H1 (cell line): ENCODE data around the gene EPSTI1. TPM values are rescaled to one million over a fixed set of nuclear protein-coding genes. Genes with fewer than 3 reads are reported as not detected.

ENCODE experiments used
- CTCF ChIA-PET: fragments of 300-600 bp; sonication (Branson Sonifier 250); formaldehyde crosslinking; loops from one replicate; lab custom pipeline; 2021; ENCODE audit not compliant: partially characterized antibody; lab: Charles Lee
- POLR2A ChIA-PET: fragments of 300-600 bp; sonication (Branson Sonifier 250); formaldehyde crosslinking; loops from one replicate; lab custom pipeline; 2021; ENCODE audit warnings: inconsistent platforms; ENCODE audit not compliant: partially characterized antibody; lab: Charles Lee
- DNase-seq, 2 experiments: peaks; one replicate each; pipeline versions ENCODE4 v3.0.0 to v3.0.0-alpha.2; 2010 to 2022; ENCODE audit warnings: low spot score in 2 of 2, low read depth in 1 of 2, mixed read lengths in 1 of 2
- FAIRE-seq: peaks from 2 replicates; lab custom pipeline; 2011; peaks lifted over from hg19 to GRCh38; lab: Jason Lieb, UNC
- H2AFZ ChIP-seq: 2 replicates; pipeline ENCODE4 v1.8.1; 2012; ENCODE audit warnings: low read length, inconsistent platforms
- H2AK5ac ChIP-seq: 2 replicates; pipeline ENCODE4 v1.6.1; 2013; ENCODE audit warnings: low read depth, low read length
- H2BK120ac ChIP-seq: replicated peaks from 2 replicates; pipeline ENCODE3; 2013; ENCODE audit warnings: low read depth, low read length, inconsistent platforms
- H2BK12ac ChIP-seq: 2 replicates; pipeline ENCODE4 v1.6.1; 2013; ENCODE audit warnings: low read depth, low read length
- H2BK15ac ChIP-seq: 2 replicates; pipeline ENCODE4 v1.6.1; 2013; ENCODE audit warnings: low read length
- H2BK20ac ChIP-seq: 2 replicates; pipeline ENCODE4 v1.6.1; 2013; ENCODE audit warnings: low read length
- H2BK5ac ChIP-seq: 2 replicates; pipeline ENCODE4 v1.6.1; 2013; ENCODE audit warnings: low read depth, low read length
- H3K14ac ChIP-seq: 2 replicates; pipeline ENCODE4 v1.6.1; 2013; ENCODE audit warnings: inconsistent platforms; ENCODE audit not compliant: insufficient read length
- H3K18ac ChIP-seq: 2 replicates; pipeline ENCODE4 v1.6.1; 2013; ENCODE audit warnings: low read length; ENCODE audit errors: extremely low read depth
- H3K23ac ChIP-seq: 2 replicates; pipeline ENCODE4 v1.6.1; 2013; ENCODE audit warnings: inconsistent platforms; ENCODE audit not compliant: insufficient read length
- H3K23me2 ChIP-seq: 2 replicates; pipeline ENCODE4 v1.6.1; 2013; ENCODE audit warnings: low read depth, low read length
- H3K27ac ChIP-seq: 2 replicates; pipeline ENCODE4 v1.6.1; 2011; ENCODE audit warnings: low read depth, low read length, inconsistent platforms
- H3K27me3 ChIP-seq, 4 experiments: replicated peaks in 1 of 4; 1 replicate in 1 of 4; 2 replicates in 3 of 4; pipeline versions ENCODE4 v1.6.1 to v1.8.1; 2011 to 2013; ENCODE audit warnings: low read length in 3 of 4, mild to moderate bottlenecking in 3 of 4, inconsistent platforms in 2 of 4, mixed read lengths in 2 of 4, moderate library complexity in 1 of 4; ENCODE audit not compliant: control insufficient read depth in 3 of 4, insufficient read depth in 3 of 4; ENCODE audit errors: extremely low read depth in 1 of 4
- H3K36me3 ChIP-seq, 4 experiments: 2 replicates each; pipeline versions ENCODE4 v1.6.1 to v1.8.1; 2011 to 2013; ENCODE audit warnings: mild to moderate bottlenecking in 4 of 4, low read length in 3 of 4, moderate library complexity in 2 of 4, control low read depth in 1 of 4, inconsistent platforms in 1 of 4; ENCODE audit not compliant: insufficient read depth in 4 of 4, control insufficient read depth in 2 of 4
- H3K4ac ChIP-seq: replicated peaks from 2 replicates; pipeline ENCODE3; 2013; ENCODE audit warnings: low read length, low read depth, mixed read lengths, inconsistent platforms; ENCODE audit not compliant: insufficient read length
- H3K4me1 ChIP-seq, 4 experiments: replicated peaks in 1 of 4; 1 replicate in 1 of 4; 2 replicates in 3 of 4; pipeline versions ENCODE4 v1.6.1 to v1.8.1; 2011 to 2013; ENCODE audit warnings: low read length in 3 of 4, inconsistent platforms in 2 of 4, mixed read lengths in 1 of 4; ENCODE audit not compliant: insufficient read depth in 4 of 4, control insufficient read depth in 3 of 4
- H3K4me2 ChIP-seq, 2 experiments: 2 replicates each; pipeline versions ENCODE4 v1.6.1 to v1.8.1; 2011 to 2013; ENCODE audit warnings: low read depth in 2 of 2, low read length in 2 of 2, control low read depth in 1 of 2, inconsistent platforms in 1 of 2, mild to moderate bottlenecking in 1 of 2; ENCODE audit not compliant: insufficient read depth in 1 of 2
- H3K4me3 ChIP-seq, 4 experiments: fragments of 200-600, 300-600 bp in 1 of 4; sonication (generic), shearing (Covaris generic), sonication (Bioruptor Twin) in 1 of 4; 2 replicates each; pipeline versions ENCODE4 v1.5.1 to v1.8.1; 2011 to 2016; ENCODE audit warnings: low read length in 4 of 4, low read depth in 3 of 4, control low read depth in 2 of 4, inconsistent platforms in 2 of 4, mild to moderate bottlenecking in 2 of 4, mixed read lengths in 1 of 4, moderate library complexity in 1 of 4; ENCODE audit not compliant: insufficient read depth in 2 of 4; ENCODE audit errors: extremely low read depth in 1 of 4
- H3K56ac ChIP-seq: replicated peaks from 2 replicates; pipeline ENCODE3; 2013; ENCODE audit warnings: low read depth, mild to moderate bottlenecking, mixed read lengths, low read length, inconsistent platforms; ENCODE audit not compliant: insufficient read length
- H3K79me1 ChIP-seq: 2 replicates; pipeline ENCODE4 v1.6.1; 2013; ENCODE audit warnings: low read depth, low read length, control low read depth
- H3K79me2 ChIP-seq, 2 experiments: 2 replicates each; pipeline versions ENCODE4 v1.6.1 to v1.8.1; 2012 to 2013; ENCODE audit warnings: low read length in 2 of 2, mild to moderate bottlenecking in 2 of 2, inconsistent platforms in 1 of 2; ENCODE audit not compliant: insufficient read depth in 2 of 2, control insufficient read depth in 1 of 2
- H3K9ac ChIP-seq, 4 experiments: replicated peaks in 1 of 4; 1 replicate in 1 of 4; 2 replicates in 3 of 4; pipeline versions ENCODE4 v1.6.1 to v1.8.1; 2011 to 2013; ENCODE audit warnings: low read depth in 3 of 4, low read length in 3 of 4, control low read depth in 2 of 4, mild to moderate bottlenecking in 2 of 4, moderate library complexity in 2 of 4, inconsistent platforms in 1 of 4; ENCODE audit errors: extremely low read depth in 1 of 4
- H3K9me3 ChIP-seq, 2 experiments: 2 replicates each; pipeline versions ENCODE4 v1.6.1 to v1.8.1; 2012 to 2013; ENCODE audit warnings: mild to moderate bottlenecking in 2 of 2, moderate library complexity in 2 of 2, control low read depth in 1 of 2, inconsistent platforms in 1 of 2, low read depth in 1 of 2, low read length in 1 of 2, mixed read lengths in 1 of 2; ENCODE audit not compliant: insufficient read depth in 2 of 2
- H4K20me1 ChIP-seq, 2 experiments: replicated peaks in 1 of 2; 2 replicates each; pipeline versions ENCODE3 to v1.8.1; 2011 to 2013; ENCODE audit warnings: inconsistent platforms in 2 of 2, low read length in 2 of 2, mild to moderate bottlenecking in 1 of 2; ENCODE audit not compliant: insufficient read depth in 2 of 2, control insufficient read depth in 1 of 2
- H4K5ac ChIP-seq: 2 replicates; pipeline ENCODE4 v1.6.1; 2013; ENCODE audit warnings: low read length, low read depth, mixed read lengths, inconsistent platforms; ENCODE audit not compliant: insufficient read length
- H4K8ac ChIP-seq: 2 replicates; pipeline ENCODE4 v1.8.0; 2013; ENCODE audit warnings: mild to moderate bottlenecking, moderate library complexity, low read length, inconsistent platforms; ENCODE audit not compliant: insufficient read depth; ENCODE audit errors: extremely low read depth
- H4K91ac ChIP-seq: replicated peaks from 2 replicates; pipeline ENCODE3; 2013; ENCODE audit warnings: low read length, mixed read lengths, inconsistent platforms; ENCODE audit not compliant: insufficient read length
- CHD2 ChIP-seq: IDR thresholded peaks from 2 replicates; pipeline ENCODE4 v1.6.1; 2012; ENCODE audit warnings: low read length, improper control_type of control experiment
- CTBP2 ChIP-seq: IDR thresholded peaks from 2 replicates; pipeline ENCODE4 v1.7.0; 2011; ENCODE audit warnings: borderline replicate concordance, mild to moderate bottlenecking, moderate library complexity, mixed read lengths, low read length; ENCODE audit not compliant: insufficient read depth, insufficient read length
- HDAC2 ChIP-seq, 2 experiments: fragments of 300-600 bp in 1 of 2; sonication (generic) in 1 of 2; IDR thresholded peaks; 2 replicates each; pipeline ENCODE4 v1.6.1; 2011 to 2012; ENCODE audit warnings: low read depth in 2 of 2, low read length in 2 of 2, mild to moderate bottlenecking in 2 of 2, moderate library complexity in 2 of 2, borderline replicate concordance in 1 of 2, inconsistent platforms in 1 of 2
- MAFK ChIP-seq: IDR thresholded peaks from 2 replicates; pipeline ENCODE4 v1.6.1; 2012; ENCODE audit warnings: low read depth, mild to moderate bottlenecking, improper control_type of control experiment, low read length
- NRF1 ChIP-seq: IDR thresholded peaks from 2 replicates; pipeline ENCODE4 v1.6.1; 2011; ENCODE audit warnings: mild to moderate bottlenecking, low read depth, low read length, improper control_type of control experiment
- POU5F1 ChIP-seq: IDR thresholded peaks from 2 replicates; pipeline ENCODE4 v1.6.1; 2011; ENCODE audit warnings: low read depth, mild to moderate bottlenecking, low read length, moderate library complexity
- RBBP5 ChIP-seq: IDR thresholded peaks from 2 replicates; pipeline ENCODE4 v1.7.1; 2012; ENCODE audit warnings: low read depth, mild to moderate bottlenecking, inconsistent platforms, low read length, moderate library complexity, borderline replicate concordance
- RXRA ChIP-seq: IDR thresholded peaks from 2 replicates; pipeline ENCODE4 v1.6.1; 2011; ENCODE audit warnings: low read depth, mild to moderate bottlenecking, low read length, moderate library complexity; ENCODE audit not compliant: insufficient read depth
- SIX5 ChIP-seq: IDR thresholded peaks from 2 replicates; pipeline ENCODE4 v1.6.1; 2011; ENCODE audit warnings: mild to moderate bottlenecking, low read depth, low read length
- SP1 ChIP-seq: IDR thresholded peaks from 2 replicates; pipeline ENCODE4 v1.6.1; 2011; ENCODE audit warnings: low read depth, low read length
- SP2 ChIP-seq: IDR thresholded peaks from 2 replicates; pipeline ENCODE4 v1.6.1; 2012; ENCODE audit warnings: mild to moderate bottlenecking, low read length, inconsistent platforms
- SUZ12 ChIP-seq: fragments of 200-600 bp; sonication (generic); IDR thresholded peaks from 2 replicates; pipeline ENCODE4 v1.6.1; 2012; ENCODE audit warnings: mild to moderate bottlenecking, inconsistent platforms, low read length, moderate library complexity, mixed read lengths
- TBP ChIP-seq: IDR thresholded peaks from 2 replicates; pipeline ENCODE4 v1.6.1; 2011; ENCODE audit warnings: low read depth, low read length, improper control_type of control experiment
- USF2 ChIP-seq: IDR thresholded peaks from 2 replicates; pipeline ENCODE4 v1.6.1; 2011; ENCODE audit warnings: low read length, improper control_type of control experiment
- WGBS, 2 experiments: shearing (Covaris generic) in 1 of 2; methylation state at CpG; one replicate each; pipeline versions ENCODE4 v1.1.6 to v1.1.7; 2013 to 2015; ENCODE audit warnings: low lambda C conversion rate in 2 of 2, mixed read lengths in 2 of 2, inconsistent platforms in 1 of 2, low coverage in 1 of 2, missing lambda C conversion rate in 1 of 2; ENCODE audit not compliant: insufficient replicate concordance in 2 of 2, insufficient coverage in 1 of 2, insufficient read length in 1 of 2; ENCODE audit errors: extremely low coverage in 1 of 2, missing lambda C conversion rate in 1 of 2; 5-methylcytosine and 5-hydroxymethylcytosine counted together
- polyA plus RNA-seq, 7 experiments: library from polyadenylated mRNA; depleted of rRNA in 3 of 7; stranded (reverse) in 5 of 7; unstranded in 2 of 7; fragments of >200 nt in 5 of 7; fragments of 200-250 nt in 2 of 7; gene quantifications; 1 replicate in 5 of 7; 2 replicates in 1 of 7; 4 replicates in 1 of 7; pipeline versions ENCODE4 v1.2.1 to v1.2.3, GENCODE V29; 2011 to 2013; ENCODE audit warnings: missing spikeins in 2 of 7, mixed read lengths in 2 of 7
- total RNA-seq: library from RNA; stranded (reverse); fragmentation: NEBNext Ultra II Directional; extraction: Animal tissue kit (Norgen Biotek cat#: 25700); gene quantifications from 2 replicates; pipeline ENCODE4 v1.2.1, GENCODE V29; 2021

Gene EPSTI1
- total and polyA plus RNA-seq, 2 of the 8 experiments (the other 6 are each of a cell fraction or from before 2014, with no cell fraction given), result 0.23 to 0.37 TPM

GRCh38 chr13:43003729-43004128 lies 11.7 kb upstream of the EPSTI1 start:
- no peak overlapping the region for H2BK12ac ChIP-seq
- H2AK5ac ChIP-seq, result no peak overlapping the region
- no peak overlapping the region for H2BK120ac ChIP-seq
- H3K18ac ChIP-seq, result no peak overlapping the region
- H4K8ac ChIP-seq, result no peak overlapping the region
- no peak overlapping the region for H3K23ac ChIP-seq
- H2BK20ac ChIP-seq, result no peak overlapping the region
- DNase-seq (no peak), FAIRE-seq (no peak)
- no peak overlapping the region for H2BK15ac ChIP-seq
- H2AFZ ChIP-seq, result no peak overlapping the region
- H3K4me2 ChIP-seq, result no peak overlapping the region
- no peak overlapping the region for H3K14ac ChIP-seq
- no peak overlapping the region for H2BK5ac ChIP-seq
- no peak overlapping the region for H3K9ac ChIP-seq
- H3K56ac ChIP-seq, result no peak overlapping the region
- H4K91ac ChIP-seq, result no peak overlapping the region
- ChIA-PET CTCF (no interaction called here), POLR2A (no interaction called here)
- no peak overlapping the region for H3K4ac ChIP-seq
- H3K23me2 ChIP-seq, result no peaks in the 10 kb centered on the region
- no peaks in the 10 kb centered on the region for H3K27me3 ChIP-seq
- H4K5ac ChIP-seq, result no peak overlapping the region
- H3K79me1 ChIP-seq, result no peaks in the 10 kb centered on the region
- H3K36me3 ChIP-seq, result no peaks in the 10 kb centered on the region
- no peaks in the 10 kb centered on the region for H3K9me3 ChIP-seq
- H3K79me2 ChIP-seq, result no peaks in the 10 kb centered on the region
- no peak overlapping the region for H3K27ac ChIP-seq
- H3K4me3 ChIP-seq, result no peak overlapping the region
- peaks cover 0 to 4% (median 0%) of the 10 kb centered on the region in 4 experiments; a peak in 2 of 7 replicates for H3K4me1 ChIP-seq
- WGBS, 2 experiments, result 90% methylated on average over 6 of the region's 6 CpGs; no CpG with 5 or more reads in 1 of the 2 experiments
- H4K20me1 ChIP-seq, result no peaks in the 10 kb centered on the region
- TF ChIP-seq CHD2, result no peak
- no peak for TF ChIP-seq SIX5
- TF ChIP-seq MAFK, result no peak
- TF ChIP-seq POU5F1, result no peak
- TF ChIP-seq RBBP5, result no peak
- no peak for TF ChIP-seq TBP
- TF ChIP-seq CTBP2, result no peak
- no peak for TF ChIP-seq HDAC2 (IDR thresholded peaks at IDR 0.05; ENCODE audit: borderline replicate concordance in 1 of 2, low read depth in 2 of 2, low read length in 2 of 2)
- no peak for TF ChIP-seq NRF1
- TF ChIP-seq SP1, result no peak
- TF ChIP-seq USF2, result no peak
- TF ChIP-seq RXRA, result no peak
- TF ChIP-seq SP2, result no peak
- no peak for TF ChIP-seq SUZ12
